Naive thymus-derived CD4-positive, alpha-beta T cell (primary cell): Measurements from ENCODE around the gene STAT4. TPM values are rescaled to one million over a fixed set of nuclear protein-coding genes. Genes with fewer than 3 reads are reported as not detected.
A peak's percentile ranks its signal among the peaks of the same experiment; 100 is the strongest.

Experiments used
- ATAC-seq: fragments of 150-1000 bp; cut with Tn5 transposase; 2 replicates; pipeline ENCODE4 v1.10.0; 2021; ENCODE audit warnings: mild to moderate bottlenecking, moderate library complexity
- CTCF ChIA-PET: fragments of 350-600 bp; sonication (Branson Sonifier 250); formaldehyde crosslinking; loops from one replicate; lab custom pipeline; 2021; ENCODE audit warnings: antibody characterized with exemption; lab: Charles Lee
- POLR2A ChIA-PET: fragments of 350-600 bp; sonication (Branson Sonifier 250); formaldehyde crosslinking; loops from one replicate; lab custom pipeline; 2021; ENCODE audit warnings: antibody characterized with exemption, inconsistent platforms; lab: Charles Lee
- DNase-seq, 9 donors: peaks; one replicate each; pipeline versions ENCODE4 v3.0.0 to v3.0.0-alpha.2; 2020 to 2022; ENCODE audit warnings: mixed read lengths in 1 of 9
- H3K27ac ChIP-seq: one replicate; pipeline ENCODE4 v1.7.0; 2013; ENCODE audit warnings: mild to moderate bottlenecking, low read depth, low read length, moderate library complexity
- H3K27me3 ChIP-seq, 2 donors: one replicate each; pipeline ENCODE4 v1.7.0; 2013; ENCODE audit warnings: low read length in 2 of 2, mild to moderate bottlenecking in 2 of 2, moderate library complexity in 2 of 2; ENCODE audit not compliant: control insufficient read depth in 2 of 2, insufficient read depth in 2 of 2
- H3K36me3 ChIP-seq, 3 experiments: 1 replicate in 2 of 3; 2 replicates in 1 of 3; pipeline ENCODE4 v1.7.0; 2013; ENCODE audit warnings: low read length in 3 of 3, mild to moderate bottlenecking in 3 of 3, moderate library complexity in 1 of 3; ENCODE audit not compliant: insufficient read depth in 3 of 3, control insufficient read depth in 2 of 3
- H3K4me1 ChIP-seq, 2 donors: one replicate each; pipeline ENCODE4 v1.7.0; 2013; ENCODE audit warnings: low read length in 2 of 2, mild to moderate bottlenecking in 2 of 2, moderate library complexity in 1 of 2; ENCODE audit not compliant: control insufficient read depth in 2 of 2, insufficient read depth in 2 of 2
- H3K4me3 ChIP-seq: 2 replicates; pipeline ENCODE4 v1.7.0; 2013; ENCODE audit warnings: mild to moderate bottlenecking, low read length
- H3K9me3 ChIP-seq, 3 experiments: 1 replicate in 2 of 3; 2 replicates in 1 of 3; pipeline ENCODE4 v1.7.0; 2013; ENCODE audit warnings: low read length in 3 of 3; ENCODE audit not compliant: control insufficient read depth in 2 of 3
- H3K27ac Mint-ChIP-seq, 9 donors: one replicate each; pipeline ENCODE4 v1.8.0; 2020 to 2022; ENCODE audit warnings: mixed read lengths in 9 of 9, mild to moderate bottlenecking in 8 of 9, moderate library complexity in 5 of 9, inconsistent platforms in 2 of 9
- H3K27me3 Mint-ChIP-seq, 5 donors: one replicate each; pipeline ENCODE4 v1.8.0; 2021 to 2022; ENCODE audit warnings: mixed read lengths in 5 of 5, mild to moderate bottlenecking in 1 of 5
- H3K36me3 Mint-ChIP-seq, 5 donors: one replicate each; pipeline ENCODE4 v1.8.0; 2020 to 2022; ENCODE audit warnings: mixed read lengths in 5 of 5, mild to moderate bottlenecking in 3 of 5, inconsistent platforms in 1 of 5
- H3K4me1 Mint-ChIP-seq, 7 donors: one replicate each; pipeline ENCODE4 v1.8.0; 2020 to 2022; ENCODE audit warnings: mixed read lengths in 7 of 7, mild to moderate bottlenecking in 3 of 7, inconsistent platforms in 1 of 7
- H3K4me3 Mint-ChIP-seq, 10 donors: one replicate each; pipeline ENCODE4 v1.8.0; 2020 to 2022; ENCODE audit warnings: mild to moderate bottlenecking in 10 of 10, mixed read lengths in 10 of 10, moderate library complexity in 6 of 10, inconsistent platforms in 2 of 10
- H3K9me3 Mint-ChIP-seq, 11 donors: one replicate each; pipeline ENCODE4 v1.8.0; 2020 to 2022; ENCODE audit warnings: mixed read lengths in 11 of 11, mild to moderate bottlenecking in 4 of 11, inconsistent platforms in 1 of 11, moderate library complexity in 1 of 11
- intact Hi-C, 2 donors: fragments of 100-400 bp; cut with micrococcal nuclease; formaldehyde crosslinking; loops; one replicate each; pipeline ENCODE4 v1.15.1; 2023
- polyA plus RNA-seq, 2 donors: library from polyadenylated mRNA; unstranded; fragments of 300-500 nt; fragmentation: Illumina TruSeq; gene quantifications; one replicate each; pipeline ENCODE4 v1.2.3, GENCODE V29; 2021
- total RNA-seq, 6 experiments: library from RNA in 5 of 6; stranded (reverse) in 5 of 6; gene quantifications; 1 replicate in 5 of 6; 2 replicates in 1 of 6; pipeline ENCODE4 v1.2.3 and lab custom pipeline; 2021 to 2026

Gene STAT4
- total and polyA plus RNA-seq, 7 experiments from 2014 or later: 52.4 to 132 (median 114) TPM

- Mint-ChIP-seq H3K36me3 (peaks cover 0 to 3% (median 0%) of the 10 kb centered on the region in 5 donors), H3K4me3 (no peak overlapping the region), H3K4me1 (peaks cover 4 to 43% (median 16%) of the 10 kb centered on the region in 7 donors), H3K27me3 (no peaks in the 10 kb centered on the region), H3K27ac (no peak overlapping the region), H3K9me3 (peaks cover 0 to 3% (median 0%) of the 10 kb centered on the region in 11 donors)
- CTCF ChIA-PET: interaction anchor here (0.6 to 0.8 kb wide), 3 partner anchors 13 to 197 kb away, joined by 3 read pairs; no protein-coding TSS in a partner anchor
- Histone ChIP-seq H3K4me1 (no peaks in the 10 kb centered on the region), H3K9me3 (no peaks in the 10 kb centered on the region), H3K27ac (no peak overlapping the region), H3K36me3 (no peaks in the 10 kb centered on the region), H3K4me3 (no peak overlapping the region), H3K27me3 (no peaks in the 10 kb centered on the region)
- DNase-seq (no peak), ATAC-seq (no peak)
- POLR2A ChIA-PET: interaction anchor here (0.8 kb wide), 1 partner anchor 10 kb away, joined by 4 read pairs; no protein-coding TSS in a partner anchor
- intact Hi-C loops: no loop called here
Observed at GRCh38 chr2:191177751-191178736, 27.2 kb upstream of the STAT4 start.

GRCh38 chr2:191176801-191177438 is 26.1 kb upstream of the STAT4 start:
- no peak for ATAC-seq
- Histone ChIP-seq H3K36me3 (no peaks in the 10 kb centered on the region), H3K9me3 (no peaks in the 10 kb centered on the region), H3K4me1 (no peaks in the 10 kb centered on the region), H3K27ac (no peak overlapping the region), H3K4me3 (no peak overlapping the region), H3K27me3 (no peaks in the 10 kb centered on the region)
- H3K9me3 Mint-ChIP-seq: no peaks in the 10 kb centered on the region
- no peak overlapping the region for H3K27ac Mint-ChIP-seq
- CTCF ChIA-PET: interaction anchor here (1.3 to 2.7 kb wide), 2 partner anchors 12 to 345 kb away, joined by 3 to 10 read pairs; no protein-coding TSS in a partner anchor
- no peaks in the 10 kb centered on the region for H3K27me3 Mint-ChIP-seq
- peaks cover 0 to 3% (median 0%) of the 10 kb centered on the region in 5 donors for H3K36me3 Mint-ChIP-seq
- DNase-seq: no peak
- H3K4me1 Mint-ChIP-seq: peaks cover 4 to 46% (median 24%) of the 10 kb centered on the region in 7 donors
- intact Hi-C loops: no loop called here
- POLR2A ChIA-PET: no interaction called here
- no peak overlapping the region for H3K4me3 Mint-ChIP-seq

DNA sequence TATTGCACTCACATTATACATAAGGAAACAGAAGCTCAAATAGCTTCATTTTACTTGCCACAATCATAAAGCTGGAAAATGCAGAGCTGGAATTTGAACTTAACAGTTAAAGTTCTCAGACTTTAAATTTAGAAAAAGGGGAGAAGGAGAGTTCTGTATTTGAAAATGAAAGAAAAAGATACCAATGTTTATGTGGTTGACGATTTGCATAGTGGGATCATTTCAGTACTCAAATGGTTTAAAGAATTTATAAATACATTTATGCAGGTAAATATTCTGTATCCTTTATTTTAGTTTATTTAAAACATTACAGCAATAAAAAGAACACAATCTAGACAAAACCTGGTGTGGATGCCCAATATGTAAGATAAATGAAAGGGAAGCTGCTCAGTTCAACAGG is 25.5 kb upstream of the STAT4 start:
- Mint-ChIP-seq H3K9me3 (no peaks in the 10 kb centered on the region), H3K36me3 (peaks cover 0 to 3% (median 0%) of the 10 kb centered on the region in 5 donors), H3K4me1 (peaks cover 4 to 50% (median 28%) of the 10 kb centered on the region in 7 donors), H3K27ac (peak overlapping the region in 1 of 9 donors; percentile 64), H3K4me3 (no peak overlapping the region), H3K27me3 (no peaks in the 10 kb centered on the region)
- H3K9me3 ChIP-seq: no peaks in the 10 kb centered on the region
- ATAC-seq (no peak), DNase-seq (no peak)
- no peak overlapping the region for H3K4me3 ChIP-seq
- POLR2A ChIA-PET: no interaction called here
- H3K36me3 ChIP-seq: no peaks in the 10 kb centered on the region
- H3K27me3 ChIP-seq: no peaks in the 10 kb centered on the region
- intact Hi-C loops: no loop called here
- H3K4me1 ChIP-seq: no peaks in the 10 kb centered on the region
- CTCF ChIA-PET: interaction anchor here (1.3 to 2.7 kb wide), 2 partner anchors 12 to 345 kb away, joined by 3 to 10 read pairs; no protein-coding TSS in a partner anchor
- H3K27ac ChIP-seq: no peak overlapping the region

GRCh38 chr2:191174442-191174841 is 23.6 kb upstream of the STAT4 start:
- CTCF ChIA-PET: interaction anchor here (1.9 to 2.7 kb wide), 2 partner anchors 10 to 122 kb away, joined by 5 to 10 read pairs; no protein-coding TSS in a partner anchor
- H3K27ac Mint-ChIP-seq: peak overlapping the region in 1 of 9 donors; percentile 58
- POLR2A ChIA-PET: no interaction called here
- Histone ChIP-seq H3K9me3 (no peaks in the 10 kb centered on the region), H3K36me3 (no peaks in the 10 kb centered on the region), H3K27me3 (no peaks in the 10 kb centered on the region), H3K4me3 (no peak overlapping the region), H3K27ac (no peak overlapping the region), H3K4me1 (no peaks in the 10 kb centered on the region)
- peaks cover 0 to 54% (median 38%) of the 10 kb centered on the region in 7 donors for H3K4me1 Mint-ChIP-seq
- no peak for ATAC-seq
- no peak overlapping the region for H3K4me3 Mint-ChIP-seq
- no peak for DNase-seq
- intact Hi-C loops: no loop called here
- H3K27me3 Mint-ChIP-seq: peaks cover 0 to 4% (median 0%) of the 10 kb centered on the region in 5 donors
- H3K36me3 Mint-ChIP-seq: no peaks in the 10 kb centered on the region
- H3K9me3 Mint-ChIP-seq: no peaks in the 10 kb centered on the region

DNA sequence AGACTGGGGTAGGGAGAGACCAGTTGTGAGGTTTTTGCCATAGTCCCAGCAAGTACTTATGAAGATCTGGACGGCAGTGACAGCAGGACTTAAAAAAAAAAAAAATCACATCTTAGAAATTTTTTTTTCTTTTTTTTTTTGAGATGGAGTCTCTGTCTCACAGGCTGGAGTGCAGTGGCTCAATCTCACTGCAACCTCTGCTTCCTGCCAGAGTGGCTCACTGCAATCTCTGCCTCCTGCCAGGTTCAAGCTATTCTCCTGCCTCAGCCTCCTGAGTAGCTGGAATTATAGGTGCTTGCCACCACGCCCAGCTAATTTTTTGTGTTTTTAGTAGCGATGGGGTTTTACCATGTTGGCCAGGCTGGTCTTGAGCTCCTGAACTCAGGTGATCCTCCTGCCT is 22.4 kb upstream of the STAT4 start:
- Histone ChIP-seq H3K4me1 (no peaks in the 10 kb centered on the region), H3K9me3 (no peaks in the 10 kb centered on the region), H3K27me3 (no peaks in the 10 kb centered on the region), H3K4me3 (no peak overlapping the region), H3K36me3 (no peaks in the 10 kb centered on the region), H3K27ac (no peak overlapping the region)
- no peaks in the 10 kb centered on the region for H3K9me3 Mint-ChIP-seq
- H3K27ac Mint-ChIP-seq: no peak overlapping the region
- intact Hi-C loops: no loop called here
- no peaks in the 10 kb centered on the region for H3K36me3 Mint-ChIP-seq
- H3K4me1 Mint-ChIP-seq: peaks cover 0 to 54% (median 38%) of the 10 kb centered on the region in 7 donors
- POLR2A ChIA-PET: interaction anchor here (0.8 kb wide), 1 partner anchor 414 kb away, joined by 3 read pairs; no protein-coding TSS in a partner anchor
- DNase-seq (no peak), ATAC-seq (no peak)
- CTCF ChIA-PET: interaction anchor here (1.9 kb wide), 1 partner anchor 120 kb away, joined by 5 read pairs; no protein-coding TSS in a partner anchor
- peaks cover 0 to 4% (median 0%) of the 10 kb centered on the region in 5 donors for H3K27me3 Mint-ChIP-seq
- H3K4me3 Mint-ChIP-seq: no peak overlapping the region

GRCh38 chr2:191171708-191172355 is 21.0 kb upstream of the STAT4 start:
- Histone ChIP-seq H3K27me3 (no peaks in the 10 kb centered on the region), H3K4me3 (no peak overlapping the region), H3K27ac (no peak overlapping the region), H3K36me3 (no peaks in the 10 kb centered on the region), H3K4me1 (no peaks in the 10 kb centered on the region), H3K9me3 (no peaks in the 10 kb centered on the region)
- no peaks in the 10 kb centered on the region for H3K9me3 Mint-ChIP-seq
- H3K36me3 Mint-ChIP-seq: peaks cover 0 to 2% (median 0%) of the 10 kb centered on the region in 5 donors
- peaks cover 0 to 4% (median 0%) of the 10 kb centered on the region in 5 donors for H3K27me3 Mint-ChIP-seq
- intact Hi-C loops: loop anchor here in 1 of 2 donors (2.0 kb wide), 1 partner anchor 17 kb away; no protein-coding TSS in a partner anchor
- ATAC-seq (no peak), DNase-seq (no peak)
- peaks cover 0 to 52% (median 38%) of the 10 kb centered on the region in 7 donors for H3K4me1 Mint-ChIP-seq
- CTCF ChIA-PET: interaction anchor here (0.9 to 1.6 kb wide), 3 partner anchors 120 to 991 kb away, joined by 3 read pairs; no protein-coding TSS in a partner anchor
- POLR2A ChIA-PET: interaction anchor here (0.6 to 1.1 kb wide), 2 partner anchors 14 to 27 kb away, joined by 3 to 4 read pairs; no protein-coding TSS in a partner anchor
- H3K27ac Mint-ChIP-seq: no peak overlapping the region
- H3K4me3 Mint-ChIP-seq: no peak overlapping the region
